ENCODE results near the gene NLGN2. TPM values are rescaled to one million over a fixed set of nuclear protein-coding genes. Genes with fewer than 3 reads are reported as not detected.

NLGN2 gene
- total RNA-seq, 2 donors from 2014 or later: 78.5 to 121 TPM

DNA sequence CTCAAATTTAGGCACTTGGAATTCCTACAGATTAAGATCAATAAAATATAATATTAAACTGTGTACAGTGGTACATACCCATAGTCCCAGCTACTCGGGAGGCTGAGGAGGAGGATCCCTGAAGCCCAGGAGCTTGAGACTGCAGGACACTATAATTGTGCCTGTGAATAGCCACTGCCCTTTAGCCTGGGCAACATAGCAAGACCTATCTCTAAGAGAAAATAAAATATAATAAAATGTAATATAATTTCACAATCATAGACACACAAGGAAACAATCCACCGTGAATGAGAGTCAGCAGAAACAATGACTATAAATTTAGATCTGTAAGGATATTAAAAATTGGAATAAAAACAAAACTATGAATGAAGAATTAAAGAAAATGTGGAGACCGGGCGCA lies 36.8 kb upstream of the NLGN2 start:
- Histone ChIP-seq H3K4me3 (ENCODE audit: low read length) (no peak overlapping the region), H3K27me3 (ENCODE audit: control insufficient read depth, insufficient read depth, low read length, poor library complexity, severe bottlenecking) (no peaks in the 10 kb centered on the region), H3K27ac (ENCODE audit: low read depth, low read length) (no peak overlapping the region), H3K4me1 (ENCODE audit: control insufficient read depth, insufficient read depth, low read length) (no peaks in the 10 kb centered on the region), H3K9me3 (ENCODE audit: control insufficient read depth, low read length) (no peaks in the 10 kb centered on the region), H3K36me3 (ENCODE audit: control insufficient read depth, insufficient read depth, low read length) (no peaks in the 10 kb centered on the region), H3K9ac (ENCODE audit: extremely low read depth, low read length, poor library complexity, severe bottlenecking) (no peak overlapping the region)
- Mint-ChIP-seq H3K4me1 (no peaks in the 10 kb centered on the region), H3K4me3 (no peak overlapping the region), H3K27ac (no peak overlapping the region), H3K9me3 (no peaks in the 10 kb centered on the region), H3K36me3 (ENCODE audit: low read depth) (no peaks in the 10 kb centered on the region), H3K27me3 (ENCODE audit: insufficient read depth) (peaks cover 12% of the 10 kb centered on the region)
- TF ChIP-seq CTCF (conservative IDR thresholded peaks at IDR 0.05): no peak
- DNase-seq: no peak
- WGBS, 2 experiments (ENCODE audit: insufficient coverage in 1 of 2, insufficient read length in 1 of 2): 75 to 98% methylated on average over 2 to 4 of the region's 4 CpGs

DNA sequence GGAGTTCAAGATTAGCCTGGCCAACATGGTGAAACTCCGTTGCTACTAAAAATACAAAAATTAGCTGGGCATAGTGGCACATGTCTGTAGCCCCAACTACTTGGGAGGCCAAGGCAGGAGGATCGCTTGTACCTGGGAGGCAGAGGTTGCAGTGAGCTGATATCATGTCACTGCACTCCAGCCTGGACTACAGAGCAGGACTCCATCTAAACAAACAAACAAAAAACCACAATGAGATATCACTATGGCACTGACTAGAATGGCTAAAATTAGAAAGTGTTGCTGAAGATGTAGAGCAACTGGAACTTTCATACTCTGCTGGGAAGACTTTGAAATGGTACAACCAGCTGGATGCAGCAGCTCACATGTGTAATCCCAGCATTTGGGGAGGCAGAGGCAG lies 33.3 kb upstream of the NLGN2 start:
- Mint-ChIP-seq H3K36me3 (ENCODE audit: low read depth) (no peaks in the 10 kb centered on the region), H3K27me3 (ENCODE audit: insufficient read depth) (peaks cover 14% of the 10 kb centered on the region)

GRCh38 chr17:7379134-7379533 lies 28.5 kb upstream of the NLGN2 start:
- H3K9me3 Mint-ChIP-seq: peaks cover 5% of the 10 kb centered on the region
- WGBS, 2 experiments (ENCODE audit: insufficient coverage in 1 of 2, insufficient read length in 1 of 2): 92% methylated on average over 2 of the region's 3 CpGs; no CpG with 5 or more reads in 1 of the 2 experiments
- Histone ChIP-seq H3K27me3 (ENCODE audit: control insufficient read depth, insufficient read depth, low read length, poor library complexity, severe bottlenecking) (peaks cover 39% of the 10 kb centered on the region), H3K9ac (ENCODE audit: extremely low read depth, low read length, poor library complexity, severe bottlenecking) (no peak overlapping the region), H3K36me3 (ENCODE audit: control insufficient read depth, insufficient read depth, low read length) (no peaks in the 10 kb centered on the region), H3K4me1 (ENCODE audit: control insufficient read depth, insufficient read depth, low read length) (peaks cover 4% of the 10 kb centered on the region), H3K27ac (ENCODE audit: low read depth, low read length) (no peak overlapping the region), H3K9me3 (ENCODE audit: control insufficient read depth, low read length) (peaks cover 9% of the 10 kb centered on the region), H3K4me3 (ENCODE audit: low read length) (no peak overlapping the region)
- H3K27me3 Mint-ChIP-seq (ENCODE audit: insufficient read depth): peaks cover 44% of the 10 kb centered on the region
- no peaks in the 10 kb centered on the region for H3K36me3 Mint-ChIP-seq (ENCODE audit: low read depth)
- no peak for DNase-seq
- H3K4me1 Mint-ChIP-seq: peaks cover 9% of the 10 kb centered on the region
- H3K4me3 Mint-ChIP-seq: no peak overlapping the region
- TF ChIP-seq CTCF (conservative IDR thresholded peaks at IDR 0.05): no peak
- no peak overlapping the region for H3K27ac Mint-ChIP-seq

More for the DNA sequence above, 33.3 kb upstream of the NLGN2 start:
- DNase-seq: no peak
- H3K9ac ChIP-seq (ENCODE audit: extremely low read depth, low read length, poor library complexity, severe bottlenecking): no peak overlapping the region
- H3K36me3 ChIP-seq (ENCODE audit: control insufficient read depth, insufficient read depth, low read length): no peaks in the 10 kb centered on the region
- Mint-ChIP-seq H3K4me3 (no peak overlapping the region), H3K27ac (no peak overlapping the region), H3K4me1 (no peaks in the 10 kb centered on the region), H3K9me3 (peaks cover 4% of the 10 kb centered on the region)
- H3K9me3 ChIP-seq (ENCODE audit: control insufficient read depth, low read length): peaks cover 3% of the 10 kb centered on the region
- TF ChIP-seq CTCF (conservative IDR thresholded peaks at IDR 0.05): no peak
- no peak overlapping the region for H3K27ac ChIP-seq (ENCODE audit: low read depth, low read length)
- no peak overlapping the region for H3K4me3 ChIP-seq (ENCODE audit: low read length)
- WGBS, 2 experiments (ENCODE audit: insufficient coverage in 1 of 2, insufficient read length in 1 of 2): 92 to 100% methylated on average over 2 of the region's 2 CpGs
- no peaks in the 10 kb centered on the region for H3K27me3 ChIP-seq (ENCODE audit: control insufficient read depth, insufficient read depth, low read length, poor library complexity, severe bottlenecking)
- H3K4me1 ChIP-seq (ENCODE audit: control insufficient read depth, insufficient read depth, low read length): no peaks in the 10 kb centered on the region
